Fibroblast of pulmonary artery (primary cell): Measurements from ENCODE around the gene MESP1.

Source experiments
- DNase-seq: peaks from one replicate; pipeline ENCODE4 v3.0.0-alpha.2; 2010; ENCODE audit warnings: low read depth
- H3K4me3 ChIP-seq: replicated peaks from 2 replicates; pipeline ENCODE4 v1.5.1; 2011; ENCODE audit warnings: low read depth, mild to moderate bottlenecking, control low read depth, low read length, moderate library complexity
- CTCF ChIP-seq: IDR thresholded peaks from 2 replicates; pipeline ENCODE4 v1.5.1; 2011; ENCODE audit warnings: mild to moderate bottlenecking, control low read depth, low read length, inconsistent platforms; ENCODE audit errors: missing control alignments

The MESP1 gene

GRCh38 chr15:89780601-89781000 lies 29.6 kb upstream of the MESP1 start:
- TF ChIP-seq CTCF: no peak
- no peak overlapping the region for H3K4me3 ChIP-seq
- no peak for DNase-seq

DNA sequence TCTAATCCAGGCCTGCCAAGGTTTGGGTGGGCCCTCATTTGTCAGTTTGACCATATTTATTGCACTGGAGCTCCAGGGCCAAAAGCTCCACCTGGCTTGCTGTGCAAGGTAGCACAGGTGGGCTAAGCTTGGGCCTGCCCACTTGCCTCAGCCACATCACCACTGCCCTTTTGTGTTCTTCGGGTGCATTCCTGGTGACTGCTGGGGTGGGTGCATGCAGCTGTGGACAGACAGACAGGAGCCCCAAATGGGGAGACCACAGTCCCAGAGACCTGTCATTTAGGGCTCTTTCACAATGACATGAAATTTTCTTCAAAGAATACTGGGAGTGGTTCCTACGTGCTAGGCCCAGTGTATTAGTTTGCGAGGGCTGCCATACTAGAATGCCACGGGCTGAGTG lies 27.8 kb upstream of the MESP1 start:
- DNase-seq: no peak
- no peak overlapping the region for H3K4me3 ChIP-seq
- no peak for TF ChIP-seq CTCF

DNA sequence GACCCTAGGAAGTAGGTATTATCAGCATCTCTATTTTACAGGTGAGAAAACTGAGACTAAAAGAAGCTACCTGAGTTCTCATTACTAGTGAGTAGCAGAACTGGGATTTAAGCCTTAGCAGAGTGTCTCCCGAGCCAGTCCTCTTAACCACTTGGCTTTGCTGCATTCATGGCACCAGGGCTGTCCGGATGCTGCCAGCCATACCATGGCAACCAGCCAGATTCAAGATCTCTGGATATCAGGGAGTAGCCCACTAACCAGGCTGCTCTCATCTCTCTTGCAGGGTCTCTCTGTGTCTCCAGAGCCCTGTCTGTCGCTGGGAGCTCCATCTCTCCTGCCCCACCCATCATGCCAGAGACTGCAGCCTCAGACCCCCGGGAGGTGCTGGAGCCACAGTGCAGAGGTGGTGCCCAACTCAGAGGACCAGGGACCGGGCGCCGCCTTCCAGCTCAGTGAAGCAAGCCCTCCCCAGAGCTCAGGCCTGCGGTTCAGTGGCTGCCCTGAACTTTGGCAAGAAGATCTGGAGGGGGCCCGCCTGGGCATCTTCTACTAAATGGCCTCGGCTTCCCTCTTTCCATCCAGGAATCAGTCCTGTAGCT lies 26.8 kb upstream of the MESP1 start:
- no peak overlapping the region for H3K4me3 ChIP-seq
- no peak for TF ChIP-seq CTCF
- DNase-seq: no peak

- TF ChIP-seq CTCF: no peak
- H3K4me3 ChIP-seq: peak overlapping the region; percentile 41
- no peak for DNase-seq
Measured at GRCh38 chr15:89777073-89777751, 26.2 kb upstream of the MESP1 start.

- peak; percentile 29 for TF ChIP-seq CTCF
- DNase-seq: peak; percentile 84
- H3K4me3 ChIP-seq: peak within 1 kb of the TSS; percentile 41
Measured at GRCh38 chr15:89776274-89777072, 25.4 kb upstream of the MESP1 start, which contains the start of gene MESP2. Gene MESP2, plus strand, starts transcription at chr15:89776332. Its CDS starts 26 bp downstream, at chr15:89776358.

DNA sequence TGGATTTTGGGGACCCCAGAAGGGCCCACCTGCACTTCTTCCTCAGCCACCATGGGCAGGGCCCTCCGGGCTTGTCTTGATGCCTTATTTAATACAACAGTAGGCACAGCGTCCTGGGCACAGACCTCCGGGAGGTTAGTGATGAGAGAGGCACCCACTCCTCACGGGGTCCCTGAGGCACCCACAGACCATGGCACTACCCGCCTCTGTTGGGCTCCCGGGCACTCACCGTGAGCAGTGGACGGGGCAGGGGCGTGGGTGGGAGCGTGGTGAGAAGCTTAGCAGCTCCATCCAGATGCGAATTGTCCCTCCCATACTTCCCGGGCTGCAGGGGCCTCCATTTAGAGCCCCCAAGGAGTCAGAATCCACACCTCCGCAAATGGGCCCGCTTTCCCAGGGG lies 24.8 kb upstream of the MESP1 start:
- no peak for DNase-seq
- peak overlapping the region; percentile 41 for H3K4me3 ChIP-seq
- TF ChIP-seq CTCF: no peak
